WI38 (cell line): ENCODE data around the gene ELF5.

Source experiments
- H3K4me3 ChIP-seq: 2 replicates; pipeline ENCODE4 v1.5.1; 2011; ENCODE audit warnings: low read depth, mild to moderate bottlenecking, control low read depth, low read length
- TF ChIP-seq, protein P1 (sequence below): IDR thresholded peaks from 2 replicates; pipeline ENCODE4 v1.5.1; 2012; ENCODE audit warnings: low read depth, mild to moderate bottlenecking, control low read depth, low read length

ELF5 gene

DNA sequence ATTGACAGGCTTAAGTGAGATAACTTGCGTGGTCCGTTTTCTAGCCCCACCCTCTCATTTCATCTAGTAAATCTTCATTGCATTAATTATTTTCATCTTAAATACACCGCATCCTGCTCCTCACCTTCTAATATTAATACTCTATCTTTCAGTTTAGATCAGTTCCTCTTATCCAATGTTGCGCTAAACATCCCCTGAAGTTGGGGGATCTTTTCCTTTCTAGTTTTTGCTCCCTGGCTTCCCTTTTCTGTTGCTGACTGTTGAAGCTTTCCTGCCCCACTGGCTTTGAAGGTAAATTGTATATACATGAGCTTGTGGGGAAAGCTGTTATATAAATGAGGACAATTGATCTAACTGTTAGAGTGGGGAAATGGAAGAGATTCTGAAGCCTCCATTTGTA, 67.6 kb downstream of the ELF5 start:
- TF ChIP-seq, protein P1, sequence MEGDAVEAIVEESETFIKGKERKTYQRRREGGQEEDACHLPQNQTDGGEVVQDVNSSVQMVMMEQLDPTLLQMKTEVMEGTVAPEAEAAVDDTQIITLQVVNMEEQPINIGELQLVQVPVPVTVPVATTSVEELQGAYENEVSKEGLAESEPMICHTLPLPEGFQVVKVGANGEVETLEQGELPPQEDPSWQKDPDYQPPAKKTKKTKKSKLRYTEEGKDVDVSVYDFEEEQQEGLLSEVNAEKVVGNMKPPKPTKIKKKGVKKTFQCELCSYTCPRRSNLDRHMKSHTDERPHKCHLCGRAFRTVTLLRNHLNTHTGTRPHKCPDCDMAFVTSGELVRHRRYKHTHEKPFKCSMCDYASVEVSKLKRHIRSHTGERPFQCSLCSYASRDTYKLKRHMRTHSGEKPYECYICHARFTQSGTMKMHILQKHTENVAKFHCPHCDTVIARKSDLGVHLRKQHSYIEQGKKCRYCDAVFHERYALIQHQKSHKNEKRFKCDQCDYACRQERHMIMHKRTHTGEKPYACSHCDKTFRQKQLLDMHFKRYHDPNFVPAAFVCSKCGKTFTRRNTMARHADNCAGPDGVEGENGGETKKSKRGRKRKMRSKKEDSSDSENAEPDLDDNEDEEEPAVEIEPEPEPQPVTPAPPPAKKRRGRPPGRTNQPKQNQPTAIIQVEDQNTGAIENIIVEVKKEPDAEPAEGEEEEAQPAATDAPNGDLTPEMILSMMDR: no peak
- H3K4me3 ChIP-seq: no peak overlapping the region

DNA sequence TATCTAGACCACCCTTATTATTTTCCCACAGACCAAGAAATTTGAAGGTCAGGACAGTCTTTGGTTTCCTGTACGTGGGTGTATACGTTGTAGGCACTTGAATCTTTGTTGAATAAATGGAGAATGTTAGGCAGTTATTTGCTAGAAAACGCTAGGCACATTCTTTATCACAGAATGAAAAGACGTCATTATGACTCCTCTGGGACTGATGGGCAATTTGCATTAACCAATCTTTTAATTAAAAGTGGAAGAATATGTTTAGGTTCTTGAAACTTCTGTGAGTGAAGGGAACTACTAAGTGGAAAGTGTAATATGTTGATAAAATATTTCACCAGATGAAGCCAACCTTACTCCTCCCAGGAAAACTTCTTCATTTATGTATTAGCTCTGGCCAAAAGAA, 69.2 kb downstream of the ELF5 start:
- TF ChIP-seq, protein P1: no peak
- no peak overlapping the region for H3K4me3 ChIP-seq

DNA sequence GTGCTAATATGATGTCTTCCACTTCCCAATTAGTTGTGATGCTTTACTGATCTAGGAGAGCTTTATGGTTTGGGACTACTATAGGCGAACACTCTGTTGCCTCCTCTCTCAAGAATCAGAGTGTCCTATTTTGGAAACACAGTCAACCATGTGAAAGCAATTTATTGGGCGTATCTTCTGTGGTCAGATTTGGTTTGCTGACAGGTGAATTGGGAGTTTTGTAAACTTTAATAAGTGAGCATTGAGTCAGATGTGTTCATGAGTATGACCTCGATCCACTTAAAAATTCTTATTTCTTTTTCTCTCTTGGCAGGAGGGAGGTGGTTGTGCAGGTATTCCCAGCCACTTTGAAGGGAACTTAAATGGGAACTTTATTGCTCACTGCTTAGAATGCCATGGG, 70.5 kb downstream of the ELF5 start:
- H3K4me3 ChIP-seq: no peak overlapping the region
- TF ChIP-seq, protein P1: no peak

DNA sequence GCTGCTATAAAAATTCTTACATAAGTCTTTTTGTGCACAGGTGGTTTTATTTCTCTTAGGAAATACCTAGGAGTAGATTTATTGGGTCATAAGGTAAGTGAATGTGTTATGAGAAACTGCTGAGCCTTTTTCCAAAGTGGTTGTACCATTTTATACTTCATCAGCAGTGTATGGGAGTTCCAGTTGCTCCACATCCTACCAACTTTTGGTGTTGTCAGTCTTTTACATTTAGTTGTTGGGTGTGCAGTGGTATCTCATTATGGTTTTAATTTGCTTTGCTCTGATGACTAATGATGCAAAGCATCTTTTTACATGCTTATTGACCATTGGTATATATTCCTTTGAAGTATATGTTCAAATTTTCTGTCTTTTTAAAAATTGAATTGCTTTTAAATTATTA, 71.8 kb downstream of the ELF5 start:
- TF ChIP-seq, protein P1: no peak
- no peak overlapping the region for H3K4me3 ChIP-seq

DNA sequence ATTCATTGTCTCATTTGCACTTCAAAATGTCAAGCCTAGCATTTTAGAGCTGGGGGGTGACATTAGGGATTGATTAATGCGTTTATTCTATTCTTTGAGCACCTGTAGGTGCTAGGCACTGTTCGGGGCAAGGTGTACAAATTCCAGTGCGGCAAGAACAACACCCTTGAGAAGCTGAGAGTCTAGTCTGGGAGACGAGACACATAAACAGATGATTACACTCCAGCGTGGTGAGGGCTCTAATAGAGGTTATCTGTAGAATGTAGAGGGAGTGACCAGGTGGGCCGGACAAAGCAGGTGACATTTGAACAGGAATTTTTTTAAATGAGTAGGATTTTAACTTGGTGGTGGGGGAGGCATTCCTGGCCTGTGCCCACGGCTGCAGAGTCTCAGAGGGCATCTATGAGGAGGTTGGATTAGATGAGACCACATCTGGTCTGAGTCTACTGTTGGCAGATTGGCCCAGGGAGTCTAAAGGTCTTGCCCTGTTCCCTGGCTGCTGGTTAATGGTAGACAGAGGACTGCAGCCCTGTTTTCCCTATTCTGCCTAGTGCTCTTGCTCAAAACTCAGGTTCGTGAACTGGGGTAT, 73.9 kb downstream of the ELF5 start:
- H3K4me3 ChIP-seq: peak overlapping the region; percentile 87
- TF ChIP-seq, protein P1: no peak

DNA sequence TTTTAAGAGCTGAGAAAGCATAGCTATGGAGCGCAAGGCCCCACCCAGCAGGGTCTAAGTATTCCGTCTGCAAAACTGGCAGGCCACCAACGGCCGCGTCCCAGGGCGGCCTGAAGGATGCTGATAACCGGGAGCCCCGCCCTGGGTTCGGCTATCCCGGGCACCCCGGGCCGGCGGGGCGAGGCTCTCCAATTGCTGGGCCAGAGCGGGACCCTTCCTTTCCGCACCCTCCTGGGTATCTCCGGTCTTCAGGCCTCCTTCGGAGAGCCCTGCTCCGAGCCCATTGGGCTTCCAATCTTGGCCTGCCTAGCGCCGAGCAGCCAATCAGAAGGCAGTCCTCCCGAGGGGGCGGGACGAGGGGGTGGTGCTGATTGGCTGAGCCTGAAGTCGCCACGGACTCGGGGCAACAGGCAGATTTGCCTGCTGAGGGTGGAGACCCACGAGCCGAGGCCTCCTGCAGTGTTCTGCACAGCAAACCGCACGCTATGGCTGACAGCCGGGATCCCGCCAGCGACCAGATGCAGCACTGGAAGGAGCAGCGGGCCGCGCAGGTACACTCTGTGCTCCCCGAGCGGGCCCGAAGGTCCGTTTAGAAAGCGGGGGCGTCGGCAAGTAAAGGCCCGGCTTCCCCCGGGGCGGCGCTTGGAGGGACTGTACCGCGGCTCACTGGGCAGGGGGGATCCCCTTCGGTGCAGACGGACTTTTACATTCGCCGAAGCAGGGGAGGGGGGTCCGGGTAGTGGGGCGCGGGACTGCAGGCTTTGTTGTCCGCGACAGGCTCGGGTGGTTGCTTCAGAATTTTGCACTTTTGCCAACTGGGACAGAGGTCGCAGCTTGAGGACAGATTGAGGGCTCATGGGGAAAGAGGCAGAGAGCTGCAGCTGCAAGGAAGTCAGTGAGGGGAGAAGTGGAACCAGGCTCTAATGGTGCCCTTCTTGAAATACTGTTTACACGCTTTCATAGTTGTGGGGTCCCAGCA, 74.8 kb downstream of the ELF5 start, which contains the start of gene CAT:
Gene CAT, plus strand, starts transcription at position 406 of the 979 bp plus-strand sequence. Its CDS starts 80 bp downstream, at position 486.
- TF ChIP-seq, protein P1: no peak
- H3K4me3 ChIP-seq: peak within 1 kb of the TSS; percentile 87
